Left lung (tissue), 10 donors: Measurements from ENCODE around the gene SH3RF2. TPM values are rescaled to one million over a fixed set of nuclear protein-coding genes. Genes with fewer than 3 reads are reported as not detected.

ENCODE experiments used
- ATAC-seq: fragments of 200-7000 bp; cut with Tn5 transposase; one replicate; pipeline ENCODE4 v1.9.1; 2020; ENCODE audit warnings: moderate library complexity
- DNase-seq, 4 donors: peaks; one replicate each; pipeline ENCODE4 v3.0.0-alpha.2; 2013 to 2020
- H3K27ac ChIP-seq, 2 donors: fragments of 200-600 bp; sonication (generic) in 1 of 2; one replicate each; pipeline versions ENCODE4 v1.5.0 to v1.8.0; 2020 to 2021
- H3K27me3 ChIP-seq, 2 donors: fragments of 200-600 bp; sonication (generic) in 1 of 2; one replicate each; pipeline versions ENCODE4 v1.5.0 to v1.8.0; 2020 to 2021
- H3K36me3 ChIP-seq, 2 donors: fragments of 200-600 bp; sonication (generic) in 1 of 2; one replicate each; pipeline versions ENCODE4 v1.5.0 to v1.8.0; 2020 to 2021
- H3K4me1 ChIP-seq, 2 donors: fragments of 200-600 bp; one replicate each; pipeline ENCODE4 v1.8.0; 2021
- H3K4me3 ChIP-seq, 2 donors: fragments of 200-600 bp; sonication (generic) in 1 of 2; one replicate each; pipeline versions ENCODE4 v1.5.0 to v1.8.0; 2020 to 2021; ENCODE audit warnings: mild to moderate bottlenecking in 1 of 2
- H3K9me3 ChIP-seq, 2 donors: fragments of 200-600 bp; sonication (generic) in 1 of 2; one replicate each; pipeline versions ENCODE4 v1.5.0 to v1.8.0; 2020 to 2021
- intact Hi-C, 2 donors: fragments of 100-400 bp; cut with DNase I; formaldehyde crosslinking; loops; one replicate each; pipeline versions ENCODE4 v1.11.2 to v1.14.2; 2022
- polyA plus RNA-seq, 6 donors: library from polyadenylated mRNA; unstranded; fragments of 120-200 nt; gene quantifications; one replicate each; pipeline ENCODE4 v1.2.1, GENCODE V29; 2013; ENCODE audit not compliant: insufficient read length in 6 of 6
- total RNA-seq, 2 donors: library from RNA; stranded (reverse); fragmentation: NEBNext Ultra II Directional; extraction: Animal tissue kit (Norgen Biotek cat#: 25700); gene quantifications; one replicate each; pipeline ENCODE4 v1.2.1, GENCODE V29; 2021
- TF ChIP-seq, protein P1 (sequence below), 2 donors: fragments of 200-600 bp; sonication (generic) in 1 of 2; IDR thresholded peaks; one replicate each; pipeline versions ENCODE4 v1.5.0 to v1.8.0; 2021; ENCODE audit warnings: antibody characterized with exemption in 2 of 2
- donor health status: DM: no; HTN: yes; CAD: no.
- donor health status: DM: no; HTN: no; CAD: no.

The SH3RF2 gene
- total and polyA plus RNA-seq, 8 donors, result 0.24 to 20.3 (median 0.47) TPM

DNA sequence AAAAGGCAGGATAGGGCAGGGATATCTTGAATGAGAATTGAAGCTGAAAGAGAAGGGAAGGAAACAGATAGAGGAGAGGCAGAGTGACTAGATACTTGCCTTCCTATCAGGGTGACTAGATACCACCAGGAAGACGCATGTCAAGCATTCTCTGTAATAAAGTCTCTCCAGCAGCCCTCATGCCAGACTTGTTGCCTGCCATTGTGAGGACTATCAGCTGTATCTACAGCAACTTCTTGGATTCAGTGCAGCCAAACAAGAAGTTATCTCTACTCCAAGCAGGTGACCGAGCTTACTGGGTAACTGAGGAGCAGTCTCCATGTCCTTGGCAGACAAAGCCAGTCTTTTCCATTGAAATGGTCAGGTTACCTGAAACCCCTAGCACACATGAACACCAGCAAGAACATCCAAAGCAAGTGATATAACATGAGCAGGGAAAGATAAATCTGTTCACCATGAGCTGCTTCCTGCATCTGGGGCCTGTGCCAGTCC is 9.3 kb downstream of the SH3RF2 start:
- Histone ChIP-seq H3K9me3 (no peaks in the 10 kb centered on the region), H3K27ac (no peak overlapping the region), H3K4me3 (no peak overlapping the region), H3K27me3 (peaks cover 0 to 18% of the 10 kb centered on the region in 2 donors), H3K4me1 (peaks cover 0 to 21% of the 10 kb centered on the region in 2 donors), H3K36me3 (no peaks in the 10 kb centered on the region)
- no peak for ATAC-seq
- no peak for DNase-seq
- intact Hi-C loops, result no loop called here
- TF ChIP-seq, protein P1, sequence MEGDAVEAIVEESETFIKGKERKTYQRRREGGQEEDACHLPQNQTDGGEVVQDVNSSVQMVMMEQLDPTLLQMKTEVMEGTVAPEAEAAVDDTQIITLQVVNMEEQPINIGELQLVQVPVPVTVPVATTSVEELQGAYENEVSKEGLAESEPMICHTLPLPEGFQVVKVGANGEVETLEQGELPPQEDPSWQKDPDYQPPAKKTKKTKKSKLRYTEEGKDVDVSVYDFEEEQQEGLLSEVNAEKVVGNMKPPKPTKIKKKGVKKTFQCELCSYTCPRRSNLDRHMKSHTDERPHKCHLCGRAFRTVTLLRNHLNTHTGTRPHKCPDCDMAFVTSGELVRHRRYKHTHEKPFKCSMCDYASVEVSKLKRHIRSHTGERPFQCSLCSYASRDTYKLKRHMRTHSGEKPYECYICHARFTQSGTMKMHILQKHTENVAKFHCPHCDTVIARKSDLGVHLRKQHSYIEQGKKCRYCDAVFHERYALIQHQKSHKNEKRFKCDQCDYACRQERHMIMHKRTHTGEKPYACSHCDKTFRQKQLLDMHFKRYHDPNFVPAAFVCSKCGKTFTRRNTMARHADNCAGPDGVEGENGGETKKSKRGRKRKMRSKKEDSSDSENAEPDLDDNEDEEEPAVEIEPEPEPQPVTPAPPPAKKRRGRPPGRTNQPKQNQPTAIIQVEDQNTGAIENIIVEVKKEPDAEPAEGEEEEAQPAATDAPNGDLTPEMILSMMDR (IDR thresholded peaks at IDR 0.05), result no peak

DNA sequence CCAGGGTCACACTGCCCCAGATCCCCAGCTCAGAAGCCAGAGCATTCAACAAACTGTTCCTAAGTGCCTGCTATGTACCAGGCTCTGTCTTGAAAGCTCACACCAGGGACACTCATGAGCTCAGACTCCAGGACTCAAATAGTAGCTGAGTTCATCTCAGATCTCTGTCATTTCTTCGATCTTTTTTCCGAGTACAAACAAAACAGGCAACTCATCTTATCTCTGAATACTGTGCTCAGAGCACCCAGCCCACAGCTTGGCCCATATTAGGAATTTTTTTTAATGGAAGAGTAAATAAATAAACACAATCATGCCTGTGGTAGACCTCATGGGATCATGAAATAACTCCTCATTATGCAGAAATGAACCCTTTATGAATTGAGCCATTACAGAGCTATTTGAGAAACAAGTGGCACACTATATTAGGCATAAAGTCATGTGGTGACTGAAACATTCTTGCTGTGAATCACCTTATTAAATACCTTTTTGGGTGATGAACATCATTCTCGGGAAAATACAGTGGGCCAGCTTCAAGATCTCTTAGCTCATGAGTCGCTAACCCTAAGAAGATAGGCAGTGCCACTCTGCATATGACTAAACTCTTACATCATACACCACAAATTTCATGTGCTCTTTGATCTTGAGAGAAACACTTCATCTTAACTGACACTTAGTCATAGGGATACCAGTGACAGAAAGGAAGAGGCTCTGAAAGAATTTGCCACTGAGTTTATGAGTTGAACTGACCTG is 9.9 kb downstream of the SH3RF2 start:
- Histone ChIP-seq H3K27ac (no peak overlapping the region), H3K9me3 (no peaks in the 10 kb centered on the region), H3K27me3 (peaks cover 0 to 18% of the 10 kb centered on the region in 2 donors), H3K4me3 (no peak overlapping the region), H3K36me3 (no peaks in the 10 kb centered on the region), H3K4me1 (peaks cover 0 to 15% of the 10 kb centered on the region in 2 donors)
- DNase-seq, result no peak
- ATAC-seq, result peak; percentile 46
- TF ChIP-seq, protein P1 (IDR thresholded peaks at IDR 0.05), result no peak
- intact Hi-C loops, result no loop called here

DNA sequence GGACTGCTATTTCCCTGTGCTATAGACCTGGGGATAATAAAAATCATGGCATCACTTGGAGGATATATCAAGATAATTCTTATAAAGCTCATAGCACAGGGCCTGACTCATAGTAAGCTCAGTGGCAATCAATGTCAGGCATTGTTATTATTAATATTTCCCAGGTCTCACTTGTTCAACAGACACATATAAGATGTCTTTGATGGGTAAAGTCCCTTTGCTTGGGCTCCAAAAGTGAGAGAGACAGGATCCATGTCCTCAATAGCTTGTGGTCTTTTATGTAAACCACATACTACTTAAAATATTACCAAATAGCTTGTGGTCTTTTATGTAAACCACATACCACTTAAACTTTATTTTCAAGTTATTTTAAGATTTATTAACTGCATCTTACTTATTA is 11.2 kb downstream of the SH3RF2 start:
- no peak overlapping the region for H3K4me3 ChIP-seq
- H3K27me3 ChIP-seq, result peaks cover 0 to 17% of the 10 kb centered on the region in 2 donors
- H3K4me1 ChIP-seq, result peaks cover 0 to 14% of the 10 kb centered on the region in 2 donors
- H3K36me3 ChIP-seq, result no peaks in the 10 kb centered on the region
- intact Hi-C loops, result no loop called here
- H3K9me3 ChIP-seq, result no peaks in the 10 kb centered on the region
- TF ChIP-seq, protein P1 (IDR thresholded peaks at IDR 0.05), result no peak
- ATAC-seq, result no peak
- no peak for DNase-seq
- no peak overlapping the region for H3K27ac ChIP-seq

DNA sequence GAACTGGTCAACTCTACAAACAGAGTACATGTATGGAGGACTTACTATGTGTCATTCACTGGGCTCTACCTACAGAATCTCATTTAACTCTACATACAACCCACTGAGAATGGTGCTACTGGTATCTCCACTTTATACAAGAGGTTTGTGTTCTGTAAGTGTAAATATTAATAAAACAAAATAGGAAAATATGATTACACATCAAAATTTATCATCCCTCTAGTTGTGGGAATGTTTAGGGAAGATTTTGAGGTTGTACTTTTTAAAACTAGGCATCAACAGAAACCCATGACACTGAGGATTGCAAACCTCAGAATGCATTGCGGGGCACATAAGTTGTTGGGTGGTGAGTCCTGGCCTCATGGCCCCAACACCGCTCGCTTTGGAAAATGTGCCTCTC is 11.7 kb downstream of the SH3RF2 start:
- peaks cover 0 to 12% of the 10 kb centered on the region in 2 donors for H3K4me1 ChIP-seq
- no peaks in the 10 kb centered on the region for H3K9me3 ChIP-seq
- ATAC-seq (no peak), DNase-seq (no peak)
- intact Hi-C loops, result no loop called here
- H3K27ac ChIP-seq, result no peak overlapping the region
- peaks cover 0 to 17% of the 10 kb centered on the region in 2 donors for H3K27me3 ChIP-seq
- no peak overlapping the region for H3K4me3 ChIP-seq
- TF ChIP-seq, protein P1 (IDR thresholded peaks at IDR 0.05), result no peak
- no peaks in the 10 kb centered on the region for H3K36me3 ChIP-seq

DNA sequence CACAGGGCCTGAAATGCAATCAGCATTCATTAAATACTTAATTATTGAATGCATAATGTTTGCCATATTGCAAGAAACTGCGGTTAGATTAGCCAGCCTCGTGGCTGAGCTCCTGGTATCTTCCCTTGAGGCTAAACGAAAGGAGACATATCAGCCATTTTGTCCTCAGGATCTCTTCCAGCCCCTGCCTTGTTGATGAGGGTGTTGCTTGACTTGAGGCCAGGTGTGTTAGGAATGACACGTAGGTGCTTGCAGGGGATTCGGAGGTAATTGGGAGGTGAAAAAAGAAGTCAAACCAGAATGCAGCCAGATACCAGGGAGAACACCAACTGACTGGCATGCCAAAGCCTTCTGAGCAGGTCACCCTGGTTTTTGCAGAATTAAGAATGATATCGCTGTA is 12.5 kb downstream of the SH3RF2 start:
- intact Hi-C loops, result no loop called here
- ATAC-seq, result no peak
- no peaks in the 10 kb centered on the region for H3K36me3 ChIP-seq
- TF ChIP-seq, protein P1 (IDR thresholded peaks at IDR 0.05), result no peak
- no peaks in the 10 kb centered on the region for H3K9me3 ChIP-seq
- no peak overlapping the region for H3K27ac ChIP-seq
- no peak for DNase-seq
- H3K4me3 ChIP-seq, result no peak overlapping the region
- H3K27me3 ChIP-seq, result peaks cover 0 to 17% of the 10 kb centered on the region in 2 donors
- peaks cover 0 to 7% of the 10 kb centered on the region in 2 donors for H3K4me1 ChIP-seq
